ENCODE data around the gene SLC28A2.

Gene SLC28A2

GRCh38 chr15:45326741-45327140 lies 74.7 kb downstream of the SLC28A2 start:
- no peak for DNase-seq
